Calu3 (cell line): ENCODE results near the gene MKLN1. TPM values are rescaled to one million over a fixed set of nuclear protein-coding genes. Genes with fewer than 3 reads are reported as not detected.
"Not testable (repeated sequence)": the region's sequence is repeated elsewhere in the genome, so short reads cannot be mapped to it uniquely, and the experiment has no call there.

Experiments
- BruUV-seq: library from RNA; stranded (reverse); fragments of 400-500 nt; replicated peaks from 2 replicates; lab custom pipeline; 2021; lab: Mats Ljungman, UMichigan
- CTCF ChIA-PET: fragments of 300-600 bp; sonication (Branson Sonifier 250); formaldehyde crosslinking; loops from one replicate; lab custom pipeline; 2022; ENCODE audit warnings: antibody characterized with exemption; lab: Charles Lee
- DNase-seq: peaks from one replicate; pipeline ENCODE4 v3.0.0; 2022
- H3K27ac Mint-ChIP-seq: one replicate; pipeline ENCODE4 v1.8.0; 2022; ENCODE audit warnings: mixed read lengths; ENCODE audit not compliant: unreplicated experiment
- H3K27me3 Mint-ChIP-seq: one replicate; pipeline ENCODE4 v1.8.0; 2022; ENCODE audit warnings: mixed read lengths; ENCODE audit not compliant: unreplicated experiment
- H3K36me3 Mint-ChIP-seq: one replicate; pipeline ENCODE4 v1.8.0; 2022; ENCODE audit warnings: mild to moderate bottlenecking, moderate library complexity, mixed read lengths; ENCODE audit not compliant: insufficient read depth, unreplicated experiment
- H3K4me1 Mint-ChIP-seq: one replicate; pipeline ENCODE4 v1.8.0; 2022; ENCODE audit warnings: mild to moderate bottlenecking, low read depth, mixed read lengths; ENCODE audit not compliant: unreplicated experiment
- H3K4me3 Mint-ChIP-seq: one replicate; pipeline ENCODE4 v1.8.0; 2022; ENCODE audit warnings: mild to moderate bottlenecking, low read depth, moderate library complexity, mixed read lengths; ENCODE audit not compliant: unreplicated experiment
- H3K9me3 Mint-ChIP-seq: one replicate; pipeline ENCODE4 v1.8.0; 2022; ENCODE audit warnings: low read depth, mixed read lengths; ENCODE audit not compliant: unreplicated experiment
- CTCF ChIP-seq: fragments of 200-600 bp; IDR thresholded peaks from one replicate; pipeline ENCODE4 v1.8.0; 2022; ENCODE audit warnings: antibody characterized with exemption; ENCODE audit not compliant: unreplicated experiment
- intact Hi-C: fragments of 100-400 bp; cut with micrococcal nuclease; formaldehyde crosslinking; loops from one replicate; pipeline ENCODE4 v1.10.0; 2022; ENCODE audit not compliant: unreplicated experiment
- total RNA-seq: library from RNA; stranded (reverse); gene quantifications from 2 replicates; pipeline ENCODE4 v1.2.3, GENCODE V29; 2022

The MKLN1 gene
- total RNA-seq, 1 experiment from 2014 or later: 47.1 TPM

- CTCF ChIA-PET: no interaction called here
- no TSS peak for BruUV-seq
Measured at GRCh38 chr7:131425992-131426391, 98.3 kb downstream of the MKLN1 start.

GRCh38 chr7:131430826-131431225, 103.2 kb downstream of the MKLN1 start:
- DNase-seq, CTCF ChIA-PET, H3K9me3 Mint-ChIP-seq, BruUV-seq, H3K27me3 Mint-ChIP-seq, H3K4me3 Mint-ChIP-seq, H3K27ac Mint-ChIP-seq, H3K4me1 Mint-ChIP-seq: not testable (repeated sequence)
- H3K36me3 Mint-ChIP-seq: peaks cover 29% of the 10 kb centered on the region
- intact Hi-C loops: loop anchor here (1.0 kb wide), 1 partner anchor 40 kb away; no protein-coding TSS in a partner anchor

More at GRCh38 chr7:131425992-131426391, 98.3 kb downstream of the MKLN1 start:
- Mint-ChIP-seq H3K27ac (no peak overlapping the region), H3K4me1 (no peaks in the 10 kb centered on the region), H3K36me3 (peaks cover 22% of the 10 kb centered on the region), H3K27me3 (no peaks in the 10 kb centered on the region), H3K9me3 (no peaks in the 10 kb centered on the region), H3K4me3 (no peak overlapping the region)
- intact Hi-C loops: loop anchor here (2.0 kb wide), 1 partner anchor 357 kb away; no protein-coding TSS in a partner anchor
- TF ChIP-seq CTCF: no peak
- no peak for DNase-seq

GRCh38 chr7:131431289-131431688, 103.6 kb downstream of the MKLN1 start:
- Mint-ChIP-seq H3K27ac (no peak overlapping the region), H3K27me3 (no peaks in the 10 kb centered on the region), H3K36me3 (peaks cover 29% of the 10 kb centered on the region), H3K9me3 (no peaks in the 10 kb centered on the region), H3K4me1 (no peaks in the 10 kb centered on the region), H3K4me3 (no peak overlapping the region)
- CTCF ChIA-PET: no interaction called here
- no TSS peak for BruUV-seq
- no peak for DNase-seq
- TF ChIP-seq CTCF: no peak
- intact Hi-C loops: no loop called here

DNA sequence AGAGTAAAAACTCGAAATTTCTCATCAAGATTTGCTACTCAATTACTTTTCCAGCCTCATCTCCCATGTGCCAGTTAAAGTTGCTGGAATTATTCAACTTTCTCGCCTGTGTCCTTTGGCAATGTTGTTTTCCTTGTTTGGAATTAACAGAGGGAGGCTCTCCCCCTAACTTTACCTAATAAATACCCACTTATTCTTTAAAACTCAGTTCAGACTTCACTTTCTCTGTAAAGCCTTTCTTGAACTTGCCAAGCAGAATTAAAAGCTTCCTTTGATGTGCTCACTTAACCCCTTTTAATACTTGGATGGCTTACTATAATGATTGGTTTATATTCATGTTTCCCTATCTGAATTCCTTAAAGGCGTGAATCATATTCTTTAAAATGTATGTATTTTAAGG, 104.1 kb downstream of the MKLN1 start:
- DNase-seq: no peak
- BruUV-seq: no TSS peak
- Mint-ChIP-seq H3K4me1 (no peaks in the 10 kb centered on the region), H3K27me3 (no peaks in the 10 kb centered on the region), H3K4me3 (no peak overlapping the region), H3K27ac (no peak overlapping the region), H3K9me3 (no peaks in the 10 kb centered on the region), H3K36me3 (peaks cover 29% of the 10 kb centered on the region)
- intact Hi-C loops: no loop called here
- no peak for TF ChIP-seq CTCF
- CTCF ChIA-PET: no interaction called here

DNA sequence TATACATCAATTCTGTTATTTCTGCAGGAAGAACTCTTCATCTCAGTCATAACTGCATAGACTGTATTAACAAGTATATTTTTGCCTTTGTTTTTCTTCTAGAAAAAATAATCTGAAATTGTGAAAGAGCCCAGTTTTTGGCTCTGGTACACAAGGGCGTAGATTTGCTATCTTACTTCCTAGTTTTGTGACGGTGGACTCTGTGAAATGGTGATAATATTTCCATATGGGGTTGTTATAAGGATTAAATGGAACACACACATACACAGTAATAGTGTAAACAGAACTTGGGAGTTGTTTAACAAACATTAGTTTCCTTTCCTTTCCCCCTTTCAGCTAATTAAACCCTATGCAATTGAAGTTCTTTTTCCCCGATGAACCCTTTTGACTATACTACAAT, 108.7 kb downstream of the MKLN1 start:
- Mint-ChIP-seq H3K36me3 (peaks cover 18% of the 10 kb centered on the region), H3K27me3 (no peaks in the 10 kb centered on the region)

More for the DNA sequence above, 108.7 kb downstream of the MKLN1 start:
- Mint-ChIP-seq H3K4me3 (no peak overlapping the region), H3K9me3 (no peaks in the 10 kb centered on the region), H3K4me1 (no peaks in the 10 kb centered on the region), H3K27ac (no peak overlapping the region)
- DNase-seq: no peak
- intact Hi-C loops: no loop called here
- CTCF ChIA-PET: no interaction called here
- BruUV-seq: no TSS peak
- no peak for TF ChIP-seq CTCF
